ENCODE measurements around the gene PLXNA1. TPM values are rescaled to one million over a fixed set of nuclear protein-coding genes. Genes with fewer than 3 reads are reported as not detected.

The PLXNA1 gene
- total RNA-seq, 2 donors from 2014 or later = 66.3 to 79.4 TPM

- Histone ChIP-seq H3K9me3 (ENCODE audit: control insufficient read depth, low read length) (no peaks in the 10 kb centered on the region), H3K4me3 (ENCODE audit: low read length) (no peak overlapping the region), H3K27me3 (ENCODE audit: control insufficient read depth, insufficient read depth, low read length, poor library complexity, severe bottlenecking) (no peaks in the 10 kb centered on the region), H3K9ac (ENCODE audit: extremely low read depth, low read length, poor library complexity, severe bottlenecking) (no peak overlapping the region), H3K4me1 (ENCODE audit: control insufficient read depth, insufficient read depth, low read length) (peaks cover 5% of the 10 kb centered on the region), H3K36me3 (ENCODE audit: control insufficient read depth, insufficient read depth, low read length) (no peaks in the 10 kb centered on the region), H3K27ac (ENCODE audit: low read depth, low read length) (no peak overlapping the region)
- TF ChIP-seq, protein P1, sequence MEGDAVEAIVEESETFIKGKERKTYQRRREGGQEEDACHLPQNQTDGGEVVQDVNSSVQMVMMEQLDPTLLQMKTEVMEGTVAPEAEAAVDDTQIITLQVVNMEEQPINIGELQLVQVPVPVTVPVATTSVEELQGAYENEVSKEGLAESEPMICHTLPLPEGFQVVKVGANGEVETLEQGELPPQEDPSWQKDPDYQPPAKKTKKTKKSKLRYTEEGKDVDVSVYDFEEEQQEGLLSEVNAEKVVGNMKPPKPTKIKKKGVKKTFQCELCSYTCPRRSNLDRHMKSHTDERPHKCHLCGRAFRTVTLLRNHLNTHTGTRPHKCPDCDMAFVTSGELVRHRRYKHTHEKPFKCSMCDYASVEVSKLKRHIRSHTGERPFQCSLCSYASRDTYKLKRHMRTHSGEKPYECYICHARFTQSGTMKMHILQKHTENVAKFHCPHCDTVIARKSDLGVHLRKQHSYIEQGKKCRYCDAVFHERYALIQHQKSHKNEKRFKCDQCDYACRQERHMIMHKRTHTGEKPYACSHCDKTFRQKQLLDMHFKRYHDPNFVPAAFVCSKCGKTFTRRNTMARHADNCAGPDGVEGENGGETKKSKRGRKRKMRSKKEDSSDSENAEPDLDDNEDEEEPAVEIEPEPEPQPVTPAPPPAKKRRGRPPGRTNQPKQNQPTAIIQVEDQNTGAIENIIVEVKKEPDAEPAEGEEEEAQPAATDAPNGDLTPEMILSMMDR (conservative IDR thresholded peaks at IDR 0.05) = no peak
- no peak for DNase-seq
- Mint-ChIP-seq H3K4me1 (peaks cover 21% of the 10 kb centered on the region), H3K27ac (no peak overlapping the region), H3K9me3 (no peaks in the 10 kb centered on the region), H3K4me3 (no peak overlapping the region), H3K27me3 (ENCODE audit: insufficient read depth) (no peaks in the 10 kb centered on the region), H3K36me3 (ENCODE audit: low read depth) (no peaks in the 10 kb centered on the region)
- WGBS, 2 experiments (ENCODE audit: insufficient coverage in 1 of 2, insufficient read length in 1 of 2) = 89% methylated on average over 10 of the region's 10 CpGs
Measured at GRCh38 chr3:126967386-126967785, 15.5 kb upstream of the PLXNA1 start.

GRCh38 chr3:126968391-126969390 is 14.2 kb upstream of the PLXNA1 start:
- H3K27me3 Mint-ChIP-seq (ENCODE audit: insufficient read depth) = no peaks in the 10 kb centered on the region
- DNase-seq = no peak
- peaks cover 5% of the 10 kb centered on the region for H3K9me3 Mint-ChIP-seq
- H3K36me3 ChIP-seq (ENCODE audit: control insufficient read depth, insufficient read depth, low read length) = no peaks in the 10 kb centered on the region
- no peaks in the 10 kb centered on the region for H3K36me3 Mint-ChIP-seq (ENCODE audit: low read depth)
- H3K4me3 Mint-ChIP-seq = no peak overlapping the region
- no peak overlapping the region for H3K4me3 ChIP-seq (ENCODE audit: low read length)
- no peak overlapping the region for H3K9ac ChIP-seq (ENCODE audit: extremely low read depth, low read length, poor library complexity, severe bottlenecking)
- H3K4me1 Mint-ChIP-seq = peaks cover 21% of the 10 kb centered on the region
- H3K27ac Mint-ChIP-seq = no peak overlapping the region
- 89% methylated on average over 18 to 20 of the region's 20 CpGs for WGBS, 2 experiments (ENCODE audit: insufficient coverage in 1 of 2, insufficient read length in 1 of 2)
- no peak overlapping the region for H3K27ac ChIP-seq (ENCODE audit: low read depth, low read length)
- H3K4me1 ChIP-seq (ENCODE audit: control insufficient read depth, insufficient read depth, low read length) = peaks cover 5% of the 10 kb centered on the region
- no peaks in the 10 kb centered on the region for H3K27me3 ChIP-seq (ENCODE audit: control insufficient read depth, insufficient read depth, low read length, poor library complexity, severe bottlenecking)
- no peaks in the 10 kb centered on the region for H3K9me3 ChIP-seq (ENCODE audit: control insufficient read depth, low read length)
- TF ChIP-seq, protein P1 (conservative IDR thresholded peaks at IDR 0.05) = no peak

- no peak overlapping the region for H3K4me3 Mint-ChIP-seq
- H3K36me3 ChIP-seq (ENCODE audit: control insufficient read depth, insufficient read depth, low read length) = no peaks in the 10 kb centered on the region
- no peaks in the 10 kb centered on the region for H3K36me3 Mint-ChIP-seq (ENCODE audit: low read depth)
- TF ChIP-seq, protein P1 (conservative IDR thresholded peaks at IDR 0.05) = no peak
- no peak overlapping the region for H3K27ac Mint-ChIP-seq
- no peak overlapping the region for H3K4me3 ChIP-seq (ENCODE audit: low read length)
- 70 to 81% methylated on average over 2 to 7 of the region's 7 CpGs for WGBS, 2 experiments (ENCODE audit: insufficient coverage in 1 of 2, insufficient read length in 1 of 2)
- no peak overlapping the region for H3K27ac ChIP-seq (ENCODE audit: low read depth, low read length)
- H3K9me3 ChIP-seq (ENCODE audit: control insufficient read depth, low read length) = peaks cover 9% of the 10 kb centered on the region
- no peaks in the 10 kb centered on the region for H3K27me3 ChIP-seq (ENCODE audit: control insufficient read depth, insufficient read depth, low read length, poor library complexity, severe bottlenecking)
- DNase-seq = no peak
- H3K4me1 Mint-ChIP-seq = peaks cover 21% of the 10 kb centered on the region
- H3K4me1 ChIP-seq (ENCODE audit: control insufficient read depth, insufficient read depth, low read length) = peaks cover 5% of the 10 kb centered on the region
- no peak overlapping the region for H3K9ac ChIP-seq (ENCODE audit: extremely low read depth, low read length, poor library complexity, severe bottlenecking)
- peaks cover 13% of the 10 kb centered on the region for H3K9me3 Mint-ChIP-seq
- H3K27me3 Mint-ChIP-seq (ENCODE audit: insufficient read depth) = no peaks in the 10 kb centered on the region
Measured at GRCh38 chr3:126969586-126969985, 13.3 kb upstream of the PLXNA1 start.
